ENCODE results near the gene IPPK.
"Not testable (repeated sequence)": the region's sequence is repeated elsewhere in the genome, so short reads cannot be mapped to it uniquely, and the experiment has no call there.

The IPPK gene

DNA sequence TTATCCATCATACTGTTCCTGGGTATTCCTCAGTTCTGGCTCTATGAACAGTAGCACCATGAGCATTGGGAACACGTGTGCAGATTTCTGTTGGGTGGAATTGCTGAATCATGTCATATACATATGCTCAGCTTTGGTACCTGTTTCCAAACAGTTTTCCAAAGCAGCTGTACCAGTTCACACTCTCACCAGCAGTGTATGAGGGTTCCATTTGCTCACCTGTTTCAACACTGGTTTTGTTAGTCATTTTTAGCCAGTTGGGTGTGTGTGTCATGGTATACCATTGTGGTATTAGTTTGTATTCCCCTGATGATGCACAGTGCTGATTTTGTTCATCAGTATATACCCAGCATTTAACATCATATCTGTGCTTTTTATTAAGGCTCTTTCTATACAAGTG, 77.4 kb downstream of the IPPK start:
- no peak for DNase-seq

GRCh38 chr9:92590377-92590776, 79.6 kb downstream of the IPPK start:
- no peak for DNase-seq

DNA sequence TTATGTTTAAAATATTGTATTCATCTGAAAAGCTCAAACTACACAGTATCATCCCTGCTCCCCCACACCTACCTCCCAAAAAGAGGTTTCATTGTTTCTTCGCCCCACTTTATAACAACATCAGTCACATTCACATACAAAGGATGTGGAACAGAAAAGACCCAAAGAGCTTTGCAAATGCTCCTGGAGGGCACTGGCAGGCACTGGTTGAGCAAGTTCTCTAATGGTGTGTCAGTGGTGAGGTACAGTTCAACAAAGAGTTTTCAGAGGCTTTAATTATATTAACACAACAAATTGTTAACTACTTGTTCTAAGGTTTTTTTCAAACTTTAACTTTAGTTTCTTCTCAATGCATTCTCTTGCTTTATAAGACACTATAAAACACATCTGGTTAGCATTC, 80.0 kb downstream of the IPPK start:
- DNase-seq, result no peak

- no peak for DNase-seq
Observed at GRCh38 chr9:92576175-92576574, 93.8 kb downstream of the IPPK start.

DNA sequence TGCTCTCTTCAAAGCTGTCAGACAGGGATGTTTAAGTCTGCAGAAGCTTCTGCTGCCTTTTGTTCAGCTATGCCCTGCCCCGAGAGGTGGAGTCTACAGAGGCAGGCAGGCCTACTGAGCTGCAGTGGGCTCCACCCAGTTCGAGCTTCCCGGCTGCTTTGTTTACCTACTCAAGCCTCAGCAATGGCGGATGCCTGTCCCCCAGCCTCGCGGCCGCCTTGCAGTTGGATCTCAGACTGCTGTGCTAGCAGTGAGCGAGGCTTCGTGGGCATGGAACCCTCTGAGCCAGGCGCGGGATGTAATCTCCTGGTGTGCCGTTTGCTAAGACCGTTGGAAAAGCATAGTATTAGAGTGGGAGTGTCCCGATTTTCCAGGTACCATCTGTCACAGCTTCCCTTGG, 96.3 kb downstream of the IPPK start:
- DNase-seq, result not testable (repeated sequence)

- not testable (repeated sequence) for DNase-seq
Observed at GRCh38 chr9:92571871-92572270, 98.1 kb downstream of the IPPK start.

- no peak for DNase-seq
Observed at GRCh38 chr9:92564982-92565381, 104.9 kb downstream of the IPPK start.

- no peak for DNase-seq
Observed at GRCh38 chr9:92564504-92564903, 105.4 kb downstream of the IPPK start.
